ENCODE measurements around the gene CAPN3. TPM values are rescaled to one million over a fixed set of nuclear protein-coding genes. Genes with fewer than 3 reads are reported as not detected.
"Not testable (repeated sequence)": the region's sequence is repeated elsewhere in the genome, so short reads cannot be mapped to it uniquely, and the experiment has no call there.

Gene CAPN3
- total RNA-seq, result 10 to 100 TPM in 2 of 8 experiments, 1 to 10 TPM in 4, under 1 TPM in 2; 0.81 to 30.3 (median 2.9) TPM

DNA sequence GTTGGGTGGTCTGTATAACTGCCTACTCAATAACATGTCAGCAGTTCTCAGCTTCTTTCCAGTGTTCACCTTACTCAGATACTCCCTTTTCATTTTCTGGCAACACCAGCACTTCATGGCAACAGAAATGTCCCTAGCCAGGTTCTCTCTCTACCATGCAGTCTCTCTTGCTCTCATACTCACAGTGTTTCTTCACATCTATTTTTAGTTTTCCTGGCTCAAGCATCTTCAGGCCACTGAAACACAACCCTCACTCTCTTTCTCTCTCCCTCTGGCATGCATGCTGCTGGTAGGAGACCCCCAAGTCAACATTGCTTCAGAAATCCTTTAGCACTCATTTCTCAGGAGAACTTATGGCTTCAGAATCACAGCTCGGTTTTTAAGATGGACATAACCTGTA lies at the start of gene CAPN3:
CAPN3 (plus strand) TSS at position 253 of the 400 bp plus-strand sequence. CDS start 305 bp downstream, outside the sequence.
- Histone ChIP-seq H3K27ac (no peak within 1 kb of the TSS), H3K4me3 (no peak within 1 kb of the TSS), H3K4me1 (replicated peaks in 1 of 2) (no peaks in the 10 kb centered on the region)
- ATAC-seq (replicated peaks in 6 of 8), result no peak
- 38 to 100% (median 80%) methylated on average over 1 of the region's 1 CpG; no CpG with 5 or more reads in 1 of the 10 experiments for WGBS, 10 experiments
- in situ Hi-C loops (cut with MboI; ENCODE audit: low pct_unique_long_range_greater_than_20kb in 2 of 9, low sequenced_read_pairs in 9 of 9, unreplicated experiment in 9 of 9), result no loop called here

DNA sequence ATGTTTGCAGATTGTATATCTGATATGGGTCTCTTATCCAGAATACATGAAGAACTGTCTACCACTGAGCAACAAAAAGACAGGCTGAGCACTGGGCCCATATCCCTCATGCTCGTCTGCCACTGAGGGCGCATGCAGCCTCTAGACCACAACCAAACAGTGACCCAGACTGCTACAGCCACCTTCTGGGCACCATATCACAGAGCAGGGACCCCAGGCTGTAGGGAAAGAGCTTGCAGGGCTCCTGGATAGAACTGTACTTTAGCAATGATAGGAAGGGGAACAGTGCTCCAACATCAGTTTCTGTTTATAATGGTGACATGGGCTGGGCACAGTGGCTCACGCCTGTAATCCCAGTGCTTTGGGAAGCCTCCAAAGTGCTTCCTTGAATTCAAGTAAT lies 45.8 kb upstream of the CAPN3 start:
- 0 to 50% (median 20%) methylated on average over 1 to 2 of the region's 3 CpGs; no CpG with 5 or more reads in 3 of the 10 experiments for WGBS, 10 experiments
- H3K4me1 ChIP-seq (replicated peaks in 1 of 2), result no peaks in the 10 kb centered on the region
- ATAC-seq (replicated peaks in 6 of 8), result no peak
- H3K27ac ChIP-seq, result no peak overlapping the region
- in situ Hi-C loops (cut with MboI; ENCODE audit: low pct_unique_long_range_greater_than_20kb in 2 of 9, low sequenced_read_pairs in 9 of 9, unreplicated experiment in 9 of 9), result no loop called here
- H3K4me3 ChIP-seq, result no peak overlapping the region

- no peaks in the 10 kb centered on the region for H3K4me1 ChIP-seq (replicated peaks in 1 of 2)
- in situ Hi-C loops (cut with MboI; ENCODE audit: low pct_unique_long_range_greater_than_20kb in 2 of 9, low sequenced_read_pairs in 9 of 9, unreplicated experiment in 9 of 9), result no loop called here
- ATAC-seq (replicated peaks in 6 of 8), result no peak
- H3K4me3 ChIP-seq, result no peak overlapping the region
- no peak overlapping the region for H3K27ac ChIP-seq
- 50 to 100% (median 89%) methylated on average over 1 of the region's 1 CpG; no CpG with 5 or more reads in 1 of the 10 experiments for WGBS, 10 experiments
Observed at GRCh38 chr15:42314818-42315217, 44.5 kb upstream of the CAPN3 start.

- Histone ChIP-seq H3K4me1 (replicated peaks in 1 of 2) (no peaks in the 10 kb centered on the region), H3K27ac (no peak overlapping the region), H3K4me3 (no peak overlapping the region)
- in situ Hi-C loops (cut with MboI; ENCODE audit: low pct_unique_long_range_greater_than_20kb in 2 of 9, low sequenced_read_pairs in 9 of 9, unreplicated experiment in 9 of 9), result no loop called here
- WGBS, 10 experiments, result 0 to 67% (median 60%) methylated on average over 1 of the region's 1 CpG; no CpG with 5 or more reads in 5 of the 10 experiments
- peak in 2 of 8 experiments; percentile 33 to 66 for ATAC-seq (replicated peaks in 6 of 8)
Observed at GRCh38 chr15:42315521-42315920, 43.8 kb upstream of the CAPN3 start.

DNA sequence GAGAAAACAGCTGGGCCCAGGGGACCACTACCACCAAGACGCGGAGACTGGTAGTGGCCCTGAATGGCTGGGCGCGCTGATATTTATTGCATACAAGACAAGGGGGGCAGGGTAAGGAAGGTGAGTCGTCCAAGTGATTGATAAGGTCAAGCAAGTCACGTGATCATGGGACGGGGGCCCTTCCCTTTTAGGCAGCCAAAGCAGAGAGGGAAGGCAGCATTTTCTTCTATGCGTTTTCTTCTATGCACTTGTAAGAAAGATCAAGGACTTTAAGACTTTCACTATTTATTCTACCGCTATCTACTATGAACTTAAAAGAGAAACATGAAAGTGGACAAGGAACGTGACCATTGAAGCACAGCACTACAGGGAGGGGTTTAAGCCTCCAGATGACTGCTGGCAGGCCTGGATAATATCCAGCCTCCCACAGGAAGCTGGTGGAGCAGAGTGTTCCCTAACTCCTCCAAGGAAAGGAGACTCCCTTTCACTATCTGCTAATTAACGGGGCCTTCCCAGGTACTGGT lies 43.0 kb upstream of the CAPN3 start:
- ATAC-seq (replicated peaks in 6 of 8); in situ Hi-C loops (cut with MboI; ENCODE audit: low pct_unique_long_range_greater_than_20kb in 2 of 9, low sequenced_read_pairs in 9 of 9, unreplicated experiment in 9 of 9); H3K4me1 ChIP-seq (replicated peaks in 1 of 2); H3K27ac ChIP-seq; H3K4me3 ChIP-seq: not testable (repeated sequence)
- WGBS, 10 experiments, result 50 to 100% (median 80%) methylated on average over 1 to 10 of the region's 11 CpGs; no CpG with 5 or more reads in 1 of the 10 experiments

GRCh38 chr15:42319206-42319605 lies 40.1 kb upstream of the CAPN3 start:
- ATAC-seq (replicated peaks in 6 of 8), result no peak
- in situ Hi-C loops (cut with MboI; ENCODE audit: low pct_unique_long_range_greater_than_20kb in 2 of 9, low sequenced_read_pairs in 9 of 9, unreplicated experiment in 9 of 9), result no loop called here
- H3K4me3 ChIP-seq, result no peak overlapping the region
- 100% methylated on average over 1 to 2 of the region's 2 CpGs; no CpG with 5 or more reads in 2 of the 10 experiments for WGBS, 10 experiments
- no peak overlapping the region for H3K27ac ChIP-seq
- no peaks in the 10 kb centered on the region for H3K4me1 ChIP-seq (replicated peaks in 1 of 2)

DNA sequence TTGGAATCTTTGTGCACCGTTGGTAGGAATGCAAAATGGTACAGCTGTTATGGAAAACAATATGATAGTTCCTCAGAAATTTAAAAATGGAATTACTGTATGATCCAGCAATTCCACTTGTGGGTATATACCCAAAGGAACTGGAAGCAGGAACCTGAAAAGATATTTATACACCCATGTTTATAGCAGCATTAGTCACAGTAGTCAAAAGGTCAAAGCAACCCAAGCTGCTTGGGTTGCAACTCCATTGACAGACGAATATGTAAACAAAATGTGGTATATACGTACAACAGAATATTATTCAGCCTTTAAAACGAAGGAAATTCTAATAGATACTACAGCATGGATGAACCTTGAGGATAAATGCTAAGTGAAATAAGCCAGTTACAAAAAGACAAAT lies 35.0 kb upstream of the CAPN3 start:
- H3K4me3 ChIP-seq, result no peak overlapping the region
- peaks cover 0 to 5% of the 10 kb centered on the region in 2 donors for H3K4me1 ChIP-seq (replicated peaks in 1 of 2)
- WGBS, 10 experiments, result 24 to 100% (median 78%) methylated on average over 1 to 4 of the region's 4 CpGs
- ATAC-seq (replicated peaks in 6 of 8), result peak in 1 of 8 experiments; percentile 33
- in situ Hi-C loops (cut with MboI; ENCODE audit: low pct_unique_long_range_greater_than_20kb in 2 of 9, low sequenced_read_pairs in 9 of 9, unreplicated experiment in 9 of 9), result no loop called here
- H3K27ac ChIP-seq, result no peak overlapping the region

DNA sequence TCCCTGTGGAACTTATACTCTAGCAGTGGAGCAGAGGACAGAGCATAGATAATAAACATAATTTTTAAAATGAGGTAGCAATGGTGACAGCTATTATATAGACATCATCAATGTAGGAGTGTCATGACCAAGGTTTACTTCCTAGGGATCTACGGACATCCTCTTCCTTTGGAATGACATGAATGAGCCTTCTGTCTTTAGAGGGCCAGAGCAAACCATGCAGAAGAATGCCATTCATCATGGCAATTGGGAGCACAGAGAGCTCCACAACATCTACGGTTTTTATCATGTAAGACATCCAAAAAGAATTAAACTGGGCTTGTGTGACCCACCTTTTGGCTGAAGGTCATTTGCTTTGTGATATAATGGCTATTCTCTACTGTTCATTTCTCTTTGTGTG lies 30.1 kb upstream of the CAPN3 start:
- in situ Hi-C loops (cut with MboI; ENCODE audit: low pct_unique_long_range_greater_than_20kb in 2 of 9, low sequenced_read_pairs in 9 of 9, unreplicated experiment in 9 of 9), result no loop called here
- WGBS, 10 experiments, result 0 to 80% (median 39%) methylated on average over 1 to 2 of the region's 2 CpGs; no CpG with 5 or more reads in 3 of the 10 experiments
- ATAC-seq (replicated peaks in 6 of 8), result no peak
- H3K4me3 ChIP-seq, result no peak overlapping the region
- H3K27ac ChIP-seq, result no peak overlapping the region
- peaks cover 0 to 5% of the 10 kb centered on the region in 2 donors for H3K4me1 ChIP-seq (replicated peaks in 1 of 2)

- H3K4me1 ChIP-seq (replicated peaks in 1 of 2), result peaks cover 0 to 5% of the 10 kb centered on the region in 2 donors
- 70 to 100% (median 94%) methylated on average over 1 to 2 of the region's 2 CpGs; no CpG with 5 or more reads in 3 of the 10 experiments for WGBS, 10 experiments
Observed at GRCh38 chr15:42329992-42330391, 29.3 kb upstream of the CAPN3 start.

GRCh38 chr15:42331235-42331634 lies 28.1 kb upstream of the CAPN3 start:
- ATAC-seq (replicated peaks in 6 of 8), result no peak
- in situ Hi-C loops (cut with MboI; ENCODE audit: low pct_unique_long_range_greater_than_20kb in 2 of 9, low sequenced_read_pairs in 9 of 9, unreplicated experiment in 9 of 9), result no loop called here
- 51 to 100% (median 81%) methylated on average over 1 to 3 of the region's 3 CpGs for WGBS, 10 experiments
- no peak overlapping the region for H3K27ac ChIP-seq
- H3K4me1 ChIP-seq (replicated peaks in 1 of 2), result peaks cover 0 to 5% of the 10 kb centered on the region in 2 donors
- H3K4me3 ChIP-seq, result no peak overlapping the region

More at GRCh38 chr15:42329992-42330391, 29.3 kb upstream of the CAPN3 start:
- ATAC-seq (replicated peaks in 6 of 8), result no peak
- Histone ChIP-seq H3K27ac (no peak overlapping the region), H3K4me3 (no peak overlapping the region)
- in situ Hi-C loops (cut with MboI; ENCODE audit: low pct_unique_long_range_greater_than_20kb in 2 of 9, low sequenced_read_pairs in 9 of 9, unreplicated experiment in 9 of 9), result no loop called here

DNA sequence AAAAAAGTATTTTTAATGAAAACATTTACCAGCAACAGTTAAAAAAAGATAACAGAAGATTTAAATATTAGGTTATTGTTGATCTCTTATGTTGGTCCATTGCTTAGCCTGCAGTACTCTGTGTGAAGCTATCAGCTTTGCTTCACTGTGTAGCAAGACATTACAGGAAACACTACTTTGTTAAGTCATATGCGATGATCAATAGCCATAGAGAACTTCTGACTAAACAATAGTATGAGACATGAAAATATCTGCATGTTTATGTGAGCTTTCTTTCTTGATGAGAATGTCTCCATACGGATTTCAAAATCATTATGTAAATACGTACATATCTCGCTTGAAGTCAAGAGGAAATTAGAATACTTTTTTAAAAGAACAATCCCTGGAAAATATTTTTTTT lies 27.0 kb upstream of the CAPN3 start:
- 46 to 93% (median 87%) methylated on average over 2 to 4 of the region's 4 CpGs for WGBS, 10 experiments
- in situ Hi-C loops (cut with MboI; ENCODE audit: low pct_unique_long_range_greater_than_20kb in 2 of 9, low sequenced_read_pairs in 9 of 9, unreplicated experiment in 9 of 9), result no loop called here
- peak in 1 of 8 experiments; percentile 68 for ATAC-seq (replicated peaks in 6 of 8)

GRCh38 chr15:42335074-42335473 lies 24.2 kb upstream of the CAPN3 start:
- no peak overlapping the region for H3K27ac ChIP-seq
- 80 to 100% (median 92%) methylated on average over 1 to 2 of the region's 2 CpGs for WGBS, 10 experiments
- in situ Hi-C loops (cut with MboI; ENCODE audit: low pct_unique_long_range_greater_than_20kb in 2 of 9, low sequenced_read_pairs in 9 of 9, unreplicated experiment in 9 of 9), result no loop called here
- H3K4me1 ChIP-seq (replicated peaks in 1 of 2), result no peaks in the 10 kb centered on the region
- no peak overlapping the region for H3K4me3 ChIP-seq
- no peak for ATAC-seq (replicated peaks in 6 of 8)

More for the DNA sequence above, 27.0 kb upstream of the CAPN3 start:
- Histone ChIP-seq H3K4me3 (no peak overlapping the region), H3K27ac (no peak overlapping the region), H3K4me1 (replicated peaks in 1 of 2) (peaks cover 0 to 5% of the 10 kb centered on the region in 2 donors)

- in situ Hi-C loops (cut with MboI; ENCODE audit: low pct_unique_long_range_greater_than_20kb in 2 of 9, low sequenced_read_pairs in 9 of 9, unreplicated experiment in 9 of 9); ATAC-seq (replicated peaks in 6 of 8); H3K27ac ChIP-seq; H3K4me1 ChIP-seq (replicated peaks in 1 of 2); H3K4me3 ChIP-seq: not testable (repeated sequence)
- 75 to 100% (median 89%) methylated on average over 1 of the region's 1 CpG; no CpG with 5 or more reads in 1 of the 10 experiments for WGBS, 10 experiments
Observed at GRCh38 chr15:42336650-42337049, 22.7 kb upstream of the CAPN3 start.

- ATAC-seq (replicated peaks in 6 of 8); H3K4me3 ChIP-seq; H3K4me1 ChIP-seq (replicated peaks in 1 of 2); in situ Hi-C loops (cut with MboI; ENCODE audit: low pct_unique_long_range_greater_than_20kb in 2 of 9, low sequenced_read_pairs in 9 of 9, unreplicated experiment in 9 of 9); H3K27ac ChIP-seq: not testable (repeated sequence)
- WGBS, 10 experiments, result 92 to 100% (median 100%) methylated on average over 2 to 3 of the region's 3 CpGs; no CpG with 5 or more reads in 3 of the 10 experiments
Observed at GRCh38 chr15:42337104-42337503, 22.2 kb upstream of the CAPN3 start.
